ENCODE results near the gene PRM1. TPM values are rescaled to one million over a fixed set of nuclear protein-coding genes. Genes with fewer than 3 reads are reported as not detected.

The PRM1 gene
- total RNA-seq, 3 donors from 2014 or later: not detected

DNA sequence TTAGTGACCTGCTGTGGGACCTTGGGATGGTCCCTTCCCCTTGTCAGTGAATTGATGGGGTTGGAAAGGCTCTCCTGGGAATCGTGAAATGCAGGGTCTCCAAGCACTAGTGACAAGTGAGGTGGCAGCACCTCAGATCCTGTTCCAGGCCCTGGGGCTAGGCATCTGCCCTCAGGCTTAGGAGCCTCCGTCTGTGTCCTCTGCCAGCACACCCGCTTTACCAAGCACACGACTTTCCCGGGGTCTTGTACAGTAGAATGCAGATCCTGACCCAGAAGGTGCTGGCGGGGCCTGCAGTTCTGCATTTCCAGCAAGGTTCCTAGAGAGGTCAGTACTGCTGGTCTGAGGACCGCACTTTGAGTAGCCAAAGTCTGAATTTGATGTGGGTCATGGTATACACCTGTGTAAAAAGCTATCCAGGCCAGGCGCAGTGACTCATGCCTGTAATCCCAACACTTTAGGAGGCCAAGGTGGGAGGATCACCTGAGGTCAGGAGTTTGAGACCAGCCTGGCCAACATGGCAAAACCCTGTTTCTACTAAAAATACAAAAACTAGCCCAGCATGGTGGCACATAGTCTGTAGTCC, 33.3 kb upstream of the PRM1 start:
- intact Hi-C loops (cut with DNase I; ENCODE audit: low total_unique reads): no loop called here
- no peaks in the 10 kb centered on the region for H3K9me3 ChIP-seq

DNA sequence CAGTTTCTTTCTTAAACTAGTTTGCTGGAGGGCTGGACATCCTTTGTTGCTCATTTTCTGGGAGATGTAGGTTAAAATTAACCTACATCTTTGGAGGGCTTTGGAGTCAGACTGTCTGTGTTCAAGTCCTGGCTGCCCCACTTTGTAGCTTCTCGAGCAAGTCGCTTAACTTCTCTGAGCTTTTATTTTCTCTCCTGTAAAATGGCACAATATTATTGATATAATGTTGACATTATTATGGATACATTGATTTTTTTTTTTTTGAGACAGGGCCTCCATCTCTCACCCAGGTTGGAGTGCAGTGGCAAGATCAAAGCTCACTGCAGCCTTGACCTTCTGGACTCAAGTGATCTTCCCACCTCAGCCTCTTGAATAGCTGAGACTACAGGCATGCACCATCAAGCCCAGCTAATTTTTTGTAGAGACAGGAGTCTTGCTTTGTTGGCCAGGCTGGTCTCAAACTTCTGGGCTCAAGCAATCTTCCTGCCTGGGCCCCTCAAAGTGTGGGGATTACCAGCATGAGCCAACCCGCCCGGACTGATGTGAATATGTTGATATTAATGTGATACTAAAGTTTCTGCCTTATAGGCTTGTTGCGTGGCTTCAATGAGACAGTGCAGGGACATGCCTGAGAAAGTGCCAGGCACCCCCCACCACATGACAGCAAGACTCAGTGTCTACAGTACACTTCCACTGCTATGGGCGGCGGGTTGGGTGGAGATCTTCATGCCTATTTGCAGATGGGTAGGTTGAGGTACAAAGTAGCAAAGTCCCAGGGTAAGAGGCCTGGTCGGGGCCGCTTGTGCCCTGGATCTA, 32.6 kb upstream of the PRM1 start:
- Histone ChIP-seq H3K9me3 (no peaks in the 10 kb centered on the region), H3K4me3 (no peak overlapping the region), H3K27ac (no peak overlapping the region), H3K27me3 (no peaks in the 10 kb centered on the region), H3K36me3 (no peaks in the 10 kb centered on the region), H3K4me1 (no peaks in the 10 kb centered on the region)
- intact Hi-C loops (cut with DNase I; ENCODE audit: low total_unique reads): no loop called here
- no peak for DNase-seq (ENCODE audit: low spot score in 2 of 2)
- TF ChIP-seq POLR2AphosphoS5 (IDR thresholded peaks at IDR 0.05): no peak
- TF ChIP-seq, protein P1, sequence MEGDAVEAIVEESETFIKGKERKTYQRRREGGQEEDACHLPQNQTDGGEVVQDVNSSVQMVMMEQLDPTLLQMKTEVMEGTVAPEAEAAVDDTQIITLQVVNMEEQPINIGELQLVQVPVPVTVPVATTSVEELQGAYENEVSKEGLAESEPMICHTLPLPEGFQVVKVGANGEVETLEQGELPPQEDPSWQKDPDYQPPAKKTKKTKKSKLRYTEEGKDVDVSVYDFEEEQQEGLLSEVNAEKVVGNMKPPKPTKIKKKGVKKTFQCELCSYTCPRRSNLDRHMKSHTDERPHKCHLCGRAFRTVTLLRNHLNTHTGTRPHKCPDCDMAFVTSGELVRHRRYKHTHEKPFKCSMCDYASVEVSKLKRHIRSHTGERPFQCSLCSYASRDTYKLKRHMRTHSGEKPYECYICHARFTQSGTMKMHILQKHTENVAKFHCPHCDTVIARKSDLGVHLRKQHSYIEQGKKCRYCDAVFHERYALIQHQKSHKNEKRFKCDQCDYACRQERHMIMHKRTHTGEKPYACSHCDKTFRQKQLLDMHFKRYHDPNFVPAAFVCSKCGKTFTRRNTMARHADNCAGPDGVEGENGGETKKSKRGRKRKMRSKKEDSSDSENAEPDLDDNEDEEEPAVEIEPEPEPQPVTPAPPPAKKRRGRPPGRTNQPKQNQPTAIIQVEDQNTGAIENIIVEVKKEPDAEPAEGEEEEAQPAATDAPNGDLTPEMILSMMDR (IDR thresholded peaks at IDR 0.05): no peak
- TF ChIP-seq POLR2A (IDR thresholded peaks at IDR 0.05): no peak

More for the DNA sequence above, 33.3 kb upstream of the PRM1 start:
- no peaks in the 10 kb centered on the region for H3K27me3 ChIP-seq
- no peak overlapping the region for H3K27ac ChIP-seq
- no peak overlapping the region for H3K4me3 ChIP-seq
- TF ChIP-seq POLR2A (IDR thresholded peaks at IDR 0.05) (no peak), POLR2AphosphoS5 (IDR thresholded peaks at IDR 0.05) (no peak)
- TF ChIP-seq, protein P1 (IDR thresholded peaks at IDR 0.05): no peak
- no peaks in the 10 kb centered on the region for H3K36me3 ChIP-seq
- no peak for DNase-seq (ENCODE audit: low spot score in 2 of 2)
- no peaks in the 10 kb centered on the region for H3K4me1 ChIP-seq

DNA sequence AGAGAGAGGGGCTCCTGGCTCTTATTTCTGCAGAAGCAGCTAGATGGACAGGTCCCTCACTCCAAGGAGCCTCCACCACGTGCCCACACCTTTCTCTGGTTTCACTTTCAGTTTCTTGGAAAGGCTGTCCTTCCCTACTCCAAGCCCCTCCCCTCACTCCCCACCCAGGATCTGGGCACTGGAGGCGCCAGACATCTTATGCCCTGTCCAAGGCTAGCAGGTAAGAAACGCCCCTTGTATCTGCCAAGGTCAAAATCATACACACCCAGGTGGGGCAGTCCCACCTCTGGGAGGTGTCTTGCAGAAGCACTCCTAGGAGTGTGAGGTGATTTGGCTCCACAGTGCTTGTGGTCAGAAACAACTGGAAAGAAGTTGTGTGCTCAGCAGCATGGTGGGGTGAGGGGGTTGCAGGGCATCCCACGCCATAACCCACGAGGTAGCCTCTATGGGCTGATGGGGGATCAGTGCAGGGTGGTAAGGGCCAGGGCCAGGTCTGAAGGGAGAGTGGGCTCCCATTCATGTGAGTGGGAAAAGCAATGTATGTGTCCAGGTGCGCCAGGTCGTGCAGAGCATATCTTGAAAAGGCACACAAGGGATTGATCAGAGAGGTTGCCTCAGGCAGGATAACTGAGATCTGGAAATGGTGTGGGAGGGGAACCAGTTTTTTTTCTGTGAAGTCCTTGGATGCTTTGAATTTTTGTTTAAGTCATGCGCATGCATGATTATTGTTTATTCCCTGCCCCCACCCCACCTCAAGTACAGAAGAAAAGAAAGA, 31.8 kb upstream of the PRM1 start:
- TF ChIP-seq POLR2AphosphoS5 (IDR thresholded peaks at IDR 0.05): no peak
- Histone ChIP-seq H3K9me3 (no peaks in the 10 kb centered on the region), H3K4me3 (peak overlapping the region in 2 of 3 donors; percentile 28 to 44), H3K36me3 (no peaks in the 10 kb centered on the region), H3K27ac (peak overlapping the region in 1 of 2 donors; percentile 5), H3K4me1 (no peaks in the 10 kb centered on the region), H3K27me3 (no peaks in the 10 kb centered on the region)
- intact Hi-C loops (cut with DNase I; ENCODE audit: low total_unique reads): no loop called here
- DNase-seq (ENCODE audit: low spot score in 2 of 2): no peak

DNA sequence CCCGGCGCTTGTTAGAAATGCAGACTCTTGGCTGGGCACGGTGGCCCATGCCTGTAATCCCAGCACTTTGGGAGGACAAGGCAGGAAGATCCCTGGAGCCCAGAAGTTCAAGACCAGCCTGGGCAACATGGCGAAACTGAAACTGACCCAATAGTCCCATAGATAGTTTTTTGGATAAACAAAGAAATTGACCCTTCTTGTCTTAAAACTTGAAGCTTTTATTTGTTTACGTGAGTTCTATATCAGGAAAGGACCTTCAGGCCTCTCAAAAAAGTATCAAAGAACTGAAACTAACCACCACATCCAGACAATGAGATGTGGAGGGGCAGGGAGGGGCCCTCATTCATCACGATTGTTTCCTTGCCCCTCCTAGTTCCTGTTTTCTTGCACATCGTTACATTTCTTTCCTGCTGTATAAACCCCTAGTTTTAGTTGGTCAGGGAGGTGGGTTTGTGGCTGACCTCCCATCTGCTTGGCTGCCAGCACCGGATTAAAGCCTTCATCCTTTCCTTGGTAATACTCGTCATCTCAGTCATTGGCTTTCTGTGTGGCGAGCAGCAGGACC, 29.9 kb upstream of the PRM1 start:
- intact Hi-C loops (cut with DNase I; ENCODE audit: low total_unique reads): no loop called here
- no peaks in the 10 kb centered on the region for H3K9me3 ChIP-seq
- H3K36me3 ChIP-seq: no peaks in the 10 kb centered on the region
- no peaks in the 10 kb centered on the region for H3K4me1 ChIP-seq
- TF ChIP-seq POLR2A (IDR thresholded peaks at IDR 0.05) (no peak), POLR2AphosphoS5 (IDR thresholded peaks at IDR 0.05) (no peak)
- TF ChIP-seq, protein P1 (IDR thresholded peaks at IDR 0.05): no peak
- no peaks in the 10 kb centered on the region for H3K27me3 ChIP-seq
- no peak overlapping the region for H3K27ac ChIP-seq
- DNase-seq (ENCODE audit: low spot score in 2 of 2): no peak
- no peak overlapping the region for H3K4me3 ChIP-seq

DNA sequence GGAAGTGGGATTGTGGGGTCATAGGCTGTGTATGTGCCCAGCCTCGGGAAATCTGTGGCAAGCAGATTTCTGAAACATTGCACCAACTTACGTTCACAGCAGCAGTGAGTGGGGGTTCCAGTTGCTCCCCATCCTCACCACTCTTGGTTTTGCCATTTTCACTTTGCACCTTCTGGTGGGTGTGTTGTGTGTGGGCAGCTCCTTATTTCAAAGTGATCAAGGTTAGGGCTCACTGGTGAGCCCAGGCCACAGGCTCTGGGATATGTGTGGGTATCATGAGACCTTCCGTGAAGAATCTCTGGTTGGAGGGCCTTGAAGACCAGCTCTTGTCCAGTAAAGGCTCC, 29.5 kb upstream of the PRM1 start:
- H3K4me3 ChIP-seq: no peak overlapping the region
- intact Hi-C loops (cut with DNase I; ENCODE audit: low total_unique reads): no loop called here
- no peak for DNase-seq (ENCODE audit: low spot score in 2 of 2)
- H3K27ac ChIP-seq: no peak overlapping the region
- no peaks in the 10 kb centered on the region for H3K27me3 ChIP-seq
- no peaks in the 10 kb centered on the region for H3K4me1 ChIP-seq
- TF ChIP-seq POLR2A (IDR thresholded peaks at IDR 0.05) (no peak), POLR2AphosphoS5 (IDR thresholded peaks at IDR 0.05) (no peak)
- TF ChIP-seq, protein P1 (IDR thresholded peaks at IDR 0.05): no peak
- no peaks in the 10 kb centered on the region for H3K9me3 ChIP-seq
- no peaks in the 10 kb centered on the region for H3K36me3 ChIP-seq

Data from breast epithelium (tissue), 4 donors.